GM12865 (cell line): Measurements from ENCODE around the gene HOXC11.

Experiments
- DNase-seq: peaks from one replicate; pipeline ENCODE4 v3.0.0; 2010; ENCODE audit warnings: low read depth
- H3K4me3 ChIP-seq: 2 replicates; pipeline ENCODE4 v1.5.1; 2011; ENCODE audit warnings: mild to moderate bottlenecking, low read depth, low read length, control low read depth
- TF ChIP-seq, protein P1 (sequence below): IDR thresholded peaks from 2 replicates; pipeline ENCODE4 v1.5.1; 2011; ENCODE audit warnings: low read length, control low read depth, low read depth, inconsistent platforms; ENCODE audit not compliant: insufficient read depth; ENCODE audit errors: missing control alignments

Gene HOXC11

DNA sequence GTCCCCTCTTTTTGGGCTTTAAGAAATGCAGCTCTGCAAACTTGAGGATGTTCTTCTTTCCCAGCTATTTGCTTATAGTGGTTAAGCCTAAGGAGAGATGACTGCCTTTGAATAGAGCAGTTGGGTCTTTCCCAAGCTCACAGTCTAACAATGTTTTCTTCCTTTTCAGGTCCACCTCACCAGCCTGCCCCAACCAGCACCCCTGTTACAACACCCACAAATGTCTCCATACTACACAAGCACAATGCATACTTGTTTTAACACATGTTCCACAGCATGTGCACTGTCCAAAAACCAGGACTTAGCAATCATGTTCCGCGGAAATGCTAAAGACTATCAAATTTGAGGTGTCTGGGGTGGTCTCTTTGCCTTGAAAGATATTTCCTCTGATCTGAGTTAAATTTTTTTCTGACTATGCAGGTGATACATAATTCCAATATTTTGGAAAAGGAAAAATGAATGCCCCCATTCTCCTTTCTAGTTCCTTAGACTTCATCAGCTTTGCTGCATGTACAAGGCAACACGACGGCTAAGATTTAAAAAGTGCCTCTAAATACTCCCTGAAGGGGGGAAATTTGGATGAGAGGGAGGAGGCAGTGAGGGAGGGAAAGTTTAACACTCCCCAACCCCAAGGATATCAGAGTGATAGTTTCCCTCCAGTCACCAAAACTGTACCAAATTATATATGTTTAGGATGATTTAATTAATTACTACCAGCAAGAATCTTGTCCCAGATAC is 40.9 kb upstream of the HOXC11 start:
- TF ChIP-seq, protein P1, sequence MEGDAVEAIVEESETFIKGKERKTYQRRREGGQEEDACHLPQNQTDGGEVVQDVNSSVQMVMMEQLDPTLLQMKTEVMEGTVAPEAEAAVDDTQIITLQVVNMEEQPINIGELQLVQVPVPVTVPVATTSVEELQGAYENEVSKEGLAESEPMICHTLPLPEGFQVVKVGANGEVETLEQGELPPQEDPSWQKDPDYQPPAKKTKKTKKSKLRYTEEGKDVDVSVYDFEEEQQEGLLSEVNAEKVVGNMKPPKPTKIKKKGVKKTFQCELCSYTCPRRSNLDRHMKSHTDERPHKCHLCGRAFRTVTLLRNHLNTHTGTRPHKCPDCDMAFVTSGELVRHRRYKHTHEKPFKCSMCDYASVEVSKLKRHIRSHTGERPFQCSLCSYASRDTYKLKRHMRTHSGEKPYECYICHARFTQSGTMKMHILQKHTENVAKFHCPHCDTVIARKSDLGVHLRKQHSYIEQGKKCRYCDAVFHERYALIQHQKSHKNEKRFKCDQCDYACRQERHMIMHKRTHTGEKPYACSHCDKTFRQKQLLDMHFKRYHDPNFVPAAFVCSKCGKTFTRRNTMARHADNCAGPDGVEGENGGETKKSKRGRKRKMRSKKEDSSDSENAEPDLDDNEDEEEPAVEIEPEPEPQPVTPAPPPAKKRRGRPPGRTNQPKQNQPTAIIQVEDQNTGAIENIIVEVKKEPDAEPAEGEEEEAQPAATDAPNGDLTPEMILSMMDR, result no peak
- no peak for DNase-seq
- H3K4me3 ChIP-seq, result no peak overlapping the region

DNA sequence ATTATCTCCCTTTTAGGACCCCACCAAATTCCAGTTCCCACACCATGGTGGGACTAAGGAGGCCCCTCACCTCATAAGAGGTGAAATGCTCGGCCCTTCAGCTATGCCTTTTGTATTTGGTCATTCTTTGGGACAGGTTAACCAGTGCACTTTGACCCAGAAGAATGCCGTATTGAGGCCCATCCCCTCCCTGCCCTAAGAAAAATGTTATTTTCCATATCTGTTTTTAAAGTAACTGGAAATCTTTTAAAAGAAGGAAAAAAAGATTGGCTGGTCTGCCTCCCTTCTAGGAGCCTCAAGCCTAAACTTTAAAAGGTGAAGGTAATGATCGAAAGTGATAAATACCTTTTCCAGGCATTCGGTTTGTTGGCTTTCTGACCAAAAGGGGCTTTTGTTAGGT is 40.0 kb upstream of the HOXC11 start:
- TF ChIP-seq, protein P1, result no peak
- no peak for DNase-seq
- H3K4me3 ChIP-seq, result no peak overlapping the region

DNA sequence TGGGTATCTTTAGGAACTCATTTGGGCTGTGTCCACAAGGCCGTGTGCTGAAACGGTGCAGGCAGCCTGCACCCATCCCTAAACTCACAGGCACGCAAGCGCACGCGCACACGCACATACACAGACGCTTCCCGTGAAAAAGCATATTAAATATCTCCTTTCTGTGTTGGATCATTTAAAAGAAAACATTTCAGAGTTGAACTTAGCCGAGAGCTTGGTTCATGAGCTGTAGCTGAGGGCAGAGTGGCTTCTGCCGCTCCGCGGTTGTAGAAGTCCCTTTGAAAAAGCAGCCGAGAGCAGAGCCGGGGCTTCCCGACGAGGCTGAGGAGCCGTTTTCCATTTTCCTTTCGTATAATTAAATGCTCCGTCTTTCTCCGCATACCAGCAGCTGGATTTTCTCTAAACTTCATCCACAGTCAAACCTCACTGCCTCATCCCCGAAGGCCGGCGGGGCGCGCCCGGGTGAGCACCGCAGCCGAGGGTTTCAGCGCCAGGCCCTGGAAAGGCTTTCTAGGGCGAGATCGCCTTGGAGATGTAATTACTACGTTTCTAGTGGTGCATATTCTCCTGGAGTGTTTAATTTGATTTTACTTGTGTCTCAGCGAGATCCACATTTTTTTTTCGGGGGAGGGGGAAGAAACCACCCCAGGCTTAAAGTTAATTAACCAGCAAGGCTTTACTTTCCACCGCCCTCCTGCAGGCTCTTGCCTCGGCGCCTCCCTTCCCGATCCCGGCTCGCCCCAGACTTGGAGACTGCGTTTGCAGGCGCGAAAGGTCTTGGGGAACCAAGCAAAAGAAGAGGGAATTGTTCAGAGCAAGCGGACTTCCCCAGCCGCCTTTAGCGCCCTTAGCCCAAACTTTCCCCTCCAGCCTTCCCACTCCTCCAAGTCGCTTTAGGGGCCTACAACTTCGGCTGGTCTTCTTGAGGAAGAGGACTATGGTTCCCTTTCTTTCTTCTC is 37.3 kb upstream of the HOXC11 start:
- H3K4me3 ChIP-seq, result no peak overlapping the region
- TF ChIP-seq, protein P1, result no peak
- no peak for DNase-seq

DNA sequence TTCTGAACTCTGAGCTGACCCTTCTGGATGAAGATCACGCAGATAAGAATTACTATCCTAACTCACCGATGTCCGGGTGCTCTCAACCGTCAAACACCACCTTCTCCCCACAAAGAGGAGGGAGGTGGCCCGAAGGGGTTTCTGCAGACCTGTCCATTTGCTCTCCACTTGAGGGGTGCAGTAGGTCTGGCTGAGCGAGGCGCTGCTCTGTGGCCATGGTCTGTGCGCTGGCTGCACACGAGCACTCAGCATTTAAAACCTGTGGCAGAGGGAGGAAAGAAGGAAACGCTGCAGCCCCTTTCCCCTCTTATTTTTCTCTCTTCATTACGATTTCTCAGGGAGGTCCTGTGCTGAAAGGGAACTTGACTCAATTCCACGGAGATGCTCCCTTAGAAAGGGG is 35.8 kb upstream of the HOXC11 start:
- TF ChIP-seq, protein P1, result no peak
- DNase-seq, result no peak
- no peak overlapping the region for H3K4me3 ChIP-seq

DNA sequence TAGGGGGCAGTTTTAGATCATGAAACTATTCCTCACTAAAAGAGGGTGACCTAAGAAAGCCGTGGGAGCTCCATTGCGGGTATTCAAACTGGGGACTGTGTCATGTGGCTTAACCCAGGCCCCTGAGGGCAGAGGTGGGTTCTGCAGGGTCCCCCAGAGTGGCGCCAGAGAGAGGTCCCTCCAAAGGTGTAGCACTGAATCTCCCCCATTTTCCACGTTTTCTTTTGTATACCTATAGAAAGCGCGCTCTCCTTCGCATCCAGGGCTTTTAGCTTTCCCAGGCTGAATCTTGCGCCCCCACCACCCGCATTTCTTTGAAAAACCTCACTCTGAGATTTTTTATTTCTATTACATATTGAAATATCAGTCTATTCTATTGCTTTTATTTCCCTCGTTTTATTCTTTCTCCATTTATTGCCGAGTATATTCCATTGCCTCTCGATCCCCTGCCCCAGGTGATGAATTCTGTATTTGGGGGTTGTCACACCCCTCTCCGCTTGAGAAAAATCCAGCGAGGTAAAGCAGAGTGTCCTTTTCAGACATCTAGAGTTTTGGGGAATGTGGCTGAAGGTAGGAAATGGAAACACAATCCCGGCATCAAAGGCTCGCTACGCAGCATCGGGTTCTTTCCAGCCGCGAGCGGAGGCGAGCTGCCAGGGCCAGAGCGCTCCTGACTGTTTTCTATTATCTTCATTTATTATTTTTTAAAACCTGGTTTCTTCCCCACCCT is 35.2 kb upstream of the HOXC11 start:
- TF ChIP-seq, protein P1, result no peak
- no peak overlapping the region for H3K4me3 ChIP-seq
- no peak for DNase-seq

DNA sequence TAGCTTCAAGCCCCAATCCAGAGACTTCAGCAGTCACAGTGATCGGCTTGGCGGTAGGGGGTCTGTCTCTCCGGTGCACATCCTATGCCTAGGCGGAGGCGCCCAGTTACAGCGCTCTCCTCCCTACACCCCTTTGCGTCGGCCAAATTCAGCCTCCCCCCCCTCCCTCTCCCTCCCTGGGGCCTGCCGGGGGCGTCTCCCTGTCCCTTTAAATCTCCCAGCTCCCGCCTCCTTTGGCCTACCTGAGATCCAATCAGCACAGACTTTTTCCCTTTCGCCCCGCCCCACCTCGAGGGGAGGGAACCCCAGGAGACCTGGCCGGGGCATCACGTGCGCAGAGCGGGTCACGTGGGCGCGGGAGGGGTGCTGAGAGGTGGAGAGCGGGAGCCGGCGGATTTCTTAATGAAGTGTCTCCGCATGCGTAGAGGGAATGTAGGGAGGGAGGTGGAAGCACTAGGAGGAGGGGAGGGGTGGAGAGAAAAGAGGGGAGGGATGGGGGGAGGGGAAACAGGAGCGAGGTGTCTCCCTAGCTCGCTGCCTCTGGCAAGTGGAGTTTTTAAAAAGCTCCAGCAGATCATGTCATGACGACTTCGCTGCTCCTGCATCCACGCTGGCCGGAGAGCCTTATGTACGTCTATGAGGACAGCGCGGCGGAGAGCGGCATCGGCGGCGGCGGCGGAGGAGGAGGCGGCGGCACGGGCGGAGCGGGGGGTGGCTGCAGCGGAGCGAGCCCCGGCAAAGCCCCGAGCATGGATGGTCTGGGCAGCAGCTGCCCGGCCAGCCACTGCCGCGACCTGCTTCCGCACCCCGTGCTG is 34.4 kb upstream of the HOXC11 start, which contains the start of gene HOXC13:
Gene HOXC13 (plus strand): TSS at position 506 of the 815 bp plus-strand sequence. CDS start 76 bp downstream, at position 582.
- TF ChIP-seq, protein P1, result no peak
- H3K4me3 ChIP-seq, result no peak within 1 kb of the TSS
- DNase-seq, result no peak
